ENCODE measurements around the gene DLST. TPM values are rescaled to one million over a fixed set of nuclear protein-coding genes. Genes with fewer than 3 reads are reported as not detected.
A peak's percentile ranks its signal among the peaks of the same experiment; 100 is the strongest.
"Not testable (repeated sequence)": the region's sequence is repeated elsewhere in the genome, so short reads cannot be mapped to it uniquely, and the experiment has no call there.

DLST gene
- polyA plus RNA-seq, 3 donors = 6.7 to 76.5 (median 7.3) TPM

- peak overlapping the region in 1 of 2 donors; percentile 2 for H3K4me3 Mint-ChIP-seq
- H3K4me1 Mint-ChIP-seq = peaks cover 13% of the 10 kb centered on the region
- Histone ChIP-seq H2AFZ (ENCODE audit: insufficient read depth, low read depth, low read length, poor library complexity, severe bottlenecking) (no peak overlapping the region), H4K20me1 (ENCODE audit: insufficient read depth, low read length) (no peaks in the 10 kb centered on the region), H3K27ac (ENCODE audit: low read depth in 1 of 2, low read length in 2 of 2) (no peak overlapping the region), H3K9ac (ENCODE audit: insufficient read depth, low read length, poor library complexity, severe bottlenecking) (no peak overlapping the region), H3K4me2 (replicated peaks; ENCODE audit: extremely low read depth, low read length, poor library complexity, severe bottlenecking) (no peak overlapping the region), H3K36me3 (replicated peaks in 1 of 2; ENCODE audit: control insufficient read depth in 1 of 2, insufficient read depth in 2 of 2, low read length in 2 of 2) (no peaks in the 10 kb centered on the region), H3K4me3 (replicated peaks in 1 of 3; ENCODE audit: low read depth in 2 of 3, low read length in 3 of 3) (no peak overlapping the region), H3K9me3 (replicated peaks in 1 of 2; ENCODE audit: control insufficient read depth in 1 of 2, insufficient read depth in 1 of 2, low read length in 2 of 2) (no peaks in the 10 kb centered on the region), H3K79me2 (ENCODE audit: insufficient read depth, low read length) (no peaks in the 10 kb centered on the region), H3K4me1 (ENCODE audit: control insufficient read depth in 1 of 2, insufficient read depth in 2 of 2, low read length in 2 of 2) (peaks cover 0 to 6% of the 10 kb centered on the region in 2 donors), H3K27me3 (ENCODE audit: control insufficient read depth in 2 of 2, insufficient read depth in 2 of 2, low read length in 2 of 2) (no peaks in the 10 kb centered on the region)
- H3K36me3 Mint-ChIP-seq = no peaks in the 10 kb centered on the region
- peak overlapping the region in 2 of 7 donors; percentile 12 to 34 for H3K27ac Mint-ChIP-seq
- H3K9me3 Mint-ChIP-seq = peaks cover 0 to 2% (median 0%) of the 10 kb centered on the region in 7 donors
- no peak for TF ChIP-seq CTCF (IDR thresholded peaks at IDR 0.05)
- peak in 1 of 3 donors; percentile 25 for DNase-seq
- WGBS (ENCODE audit: insufficient coverage) = 23% methylated on average over 5 of the region's 6 CpGs
- intact Hi-C loops (cut with micrococcal nuclease) = no loop called here
- H3K27me3 Mint-ChIP-seq (ENCODE audit: low read depth in 3 of 3) = peaks cover 5 to 7% (median 7%) of the 10 kb centered on the region in 3 donors
These were observed 50.7 kb downstream of the DLST start for GRCh38 chr14:74932401-74932901.

- H3K4me3 ChIP-seq (replicated peaks in 1 of 3; ENCODE audit: low read depth in 2 of 3, low read length in 3 of 3) = not testable (repeated sequence)
These were observed 51.2 kb downstream of the DLST start for GRCh38 chr14:74932936-74933335.

More at GRCh38 chr14:74932936-74933335, 51.2 kb downstream of the DLST start:
- H3K27me3 ChIP-seq (ENCODE audit: control insufficient read depth in 2 of 2, insufficient read depth in 2 of 2, low read length in 2 of 2); H4K20me1 ChIP-seq (ENCODE audit: insufficient read depth, low read length); DNase-seq; H3K9ac ChIP-seq (ENCODE audit: insufficient read depth, low read length, poor library complexity, severe bottlenecking); H3K4me1 ChIP-seq (ENCODE audit: control insufficient read depth in 1 of 2, insufficient read depth in 2 of 2, low read length in 2 of 2); H3K27ac ChIP-seq (ENCODE audit: low read depth in 1 of 2, low read length in 2 of 2); H3K9me3 Mint-ChIP-seq; H2AFZ ChIP-seq (ENCODE audit: insufficient read depth, low read depth, low read length, poor library complexity, severe bottlenecking); H3K4me2 ChIP-seq (replicated peaks; ENCODE audit: extremely low read depth, low read length, poor library complexity, severe bottlenecking); H3K9me3 ChIP-seq (replicated peaks in 1 of 2; ENCODE audit: control insufficient read depth in 1 of 2, insufficient read depth in 1 of 2, low read length in 2 of 2); H3K4me3 Mint-ChIP-seq; H3K27me3 Mint-ChIP-seq (ENCODE audit: low read depth in 3 of 3); H3K36me3 ChIP-seq (replicated peaks in 1 of 2; ENCODE audit: control insufficient read depth in 1 of 2, insufficient read depth in 2 of 2, low read length in 2 of 2); H3K27ac Mint-ChIP-seq; H3K79me2 ChIP-seq (ENCODE audit: insufficient read depth, low read length); H3K36me3 Mint-ChIP-seq; intact Hi-C loops (cut with micrococcal nuclease): not testable (repeated sequence)
- WGBS (ENCODE audit: insufficient coverage) = no CpG with 5 or more reads among the region's 4 CpGs
- H3K4me1 Mint-ChIP-seq = peaks cover 16% of the 10 kb centered on the region
